Anterior cingulate cortex (tissue), 58 donors: ENCODE data around the gene PSMG3.
"Not testable (repeated sequence)": the region's sequence is repeated elsewhere in the genome, so short reads cannot be mapped to it uniquely, and the experiment has no call there.

ENCODE experiments used
- DNase-seq, 58 donors: peaks; one replicate each; lab custom pipeline; 2025; lab: John Stamatoyannopoulos, UW

PSMG3 gene

DNA sequence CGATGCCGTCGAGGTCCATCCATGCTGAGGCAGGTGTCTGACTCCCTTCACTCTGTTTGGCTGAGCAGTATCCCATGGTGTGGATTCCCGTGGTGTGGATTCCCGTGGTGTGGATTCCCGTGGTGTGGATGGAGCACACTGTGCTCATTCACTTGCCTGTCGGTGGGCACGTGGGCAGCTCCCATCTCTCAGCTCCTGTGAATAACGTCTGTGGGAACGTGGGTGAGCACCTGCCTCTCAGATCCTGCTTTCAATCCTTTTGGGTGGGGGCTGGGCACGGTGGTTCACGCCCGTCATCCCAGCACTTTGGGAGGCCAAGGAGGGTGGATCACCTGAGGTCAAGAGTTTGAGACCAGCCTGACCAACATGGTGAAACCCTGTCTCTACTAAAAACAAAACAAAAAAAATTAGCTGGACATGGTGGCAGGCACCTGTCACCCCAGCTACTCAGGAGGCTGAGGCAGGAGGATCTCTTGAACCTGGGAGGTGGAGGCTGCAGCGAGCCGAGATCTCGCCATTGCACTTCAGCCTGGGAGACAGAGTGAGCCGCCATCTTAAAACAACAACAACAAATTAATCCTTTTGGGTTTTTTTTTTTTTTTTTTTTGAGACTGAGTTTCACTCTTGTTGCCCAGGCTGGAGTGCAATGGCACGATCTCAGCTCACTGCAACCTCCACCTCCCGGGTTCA is 13.6 kb upstream of the PSMG3 start:
- DNase-seq = not testable (repeated sequence)

DNA sequence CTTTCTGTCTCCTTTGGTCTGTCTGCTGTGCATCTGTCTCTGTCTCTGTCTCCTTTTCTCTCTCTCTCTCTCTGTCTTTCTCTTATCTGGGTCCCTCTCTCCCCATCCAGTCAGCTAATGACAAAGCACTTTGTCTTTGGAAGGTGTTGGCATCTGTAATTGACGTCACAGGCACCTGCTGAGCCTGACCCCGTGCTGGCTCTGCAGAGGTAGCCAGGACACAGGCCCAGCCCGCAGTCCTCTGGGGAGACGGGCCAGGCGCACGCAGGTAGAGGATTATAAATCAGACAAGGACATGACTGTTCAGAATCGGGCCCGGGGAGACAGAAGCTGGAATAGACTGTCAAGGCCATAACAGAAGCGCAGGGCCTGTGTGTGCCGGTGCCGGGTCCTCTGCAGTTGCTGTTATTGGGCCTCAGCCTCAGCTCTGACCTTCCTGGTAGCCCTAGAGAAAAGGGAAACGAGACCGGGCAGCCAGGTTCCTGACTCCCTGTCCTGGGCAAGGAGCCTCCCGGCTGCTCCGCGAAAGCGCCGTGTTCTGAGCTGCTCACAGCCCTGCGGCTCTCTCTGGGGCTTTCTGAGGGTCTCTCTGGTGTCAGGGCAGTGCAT is 10.7 kb upstream of the PSMG3 start:
- no peak for DNase-seq

DNA sequence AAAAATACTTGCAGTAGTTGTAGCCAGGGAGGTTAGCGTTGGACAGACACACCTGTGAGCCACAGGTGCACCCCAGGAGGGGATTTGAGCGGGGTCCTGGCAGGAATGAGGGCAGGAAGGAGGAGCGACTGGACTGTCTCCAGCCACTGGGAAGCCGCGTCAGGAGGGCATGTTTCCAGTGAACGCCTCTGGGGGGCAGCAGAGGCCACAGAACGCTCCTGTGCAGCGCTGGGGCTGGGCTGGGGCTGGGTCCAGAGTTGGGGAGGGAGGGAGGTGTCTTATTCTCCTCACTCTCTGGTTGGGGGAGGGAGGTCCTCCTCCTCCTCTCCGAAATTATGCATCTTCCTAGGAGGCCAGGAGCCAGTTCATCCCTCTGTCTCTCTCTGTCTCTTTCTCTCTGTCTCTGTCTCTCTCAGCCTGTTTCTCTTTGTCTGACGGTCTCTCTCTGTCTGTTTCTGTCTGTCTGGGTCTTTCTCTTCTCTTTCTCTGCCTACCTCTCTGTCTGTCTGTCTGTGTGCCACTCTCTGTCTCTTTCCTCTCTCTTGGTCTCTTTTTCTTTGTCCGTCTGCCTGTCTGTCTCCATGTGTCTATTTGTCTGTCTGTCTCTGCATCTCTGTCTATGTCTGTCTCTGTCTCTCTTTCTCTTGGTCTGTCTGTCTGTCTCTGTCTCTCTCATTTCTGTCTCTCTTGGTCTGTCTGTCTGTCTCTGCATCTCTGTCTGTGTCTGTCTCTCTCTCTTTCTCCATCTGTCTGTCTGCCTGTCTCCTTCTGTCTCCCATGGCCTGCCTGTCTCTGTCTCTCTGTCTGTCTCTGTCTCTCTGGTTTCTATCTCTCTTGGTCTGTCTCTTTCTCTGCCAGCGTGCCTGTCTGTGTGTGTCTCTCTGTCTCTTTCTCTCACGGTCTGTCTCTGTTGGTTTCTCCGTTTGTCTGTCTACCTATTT is 9.9 kb upstream of the PSMG3 start:
- DNase-seq = peak in 54 of 58 donors; percentile 5 to 78 (median 50)

DNA sequence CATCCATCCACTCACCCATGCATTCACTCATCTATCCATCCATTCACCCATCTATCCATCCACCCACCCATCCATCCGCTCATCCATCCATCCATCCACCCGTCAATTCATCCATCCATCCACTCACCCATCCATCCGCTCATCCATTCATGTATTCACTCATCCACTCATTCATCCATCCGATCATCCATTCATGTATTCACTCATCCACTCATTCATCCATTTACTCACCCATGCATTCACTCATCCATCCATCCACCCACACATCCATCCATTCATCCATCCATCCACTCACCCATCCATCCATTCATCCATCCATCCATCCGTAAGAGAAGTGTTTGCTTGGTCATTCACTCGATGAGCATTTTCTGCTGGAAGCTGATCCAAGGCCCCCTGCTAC is 8.7 kb upstream of the PSMG3 start:
- no peak for DNase-seq

DNA sequence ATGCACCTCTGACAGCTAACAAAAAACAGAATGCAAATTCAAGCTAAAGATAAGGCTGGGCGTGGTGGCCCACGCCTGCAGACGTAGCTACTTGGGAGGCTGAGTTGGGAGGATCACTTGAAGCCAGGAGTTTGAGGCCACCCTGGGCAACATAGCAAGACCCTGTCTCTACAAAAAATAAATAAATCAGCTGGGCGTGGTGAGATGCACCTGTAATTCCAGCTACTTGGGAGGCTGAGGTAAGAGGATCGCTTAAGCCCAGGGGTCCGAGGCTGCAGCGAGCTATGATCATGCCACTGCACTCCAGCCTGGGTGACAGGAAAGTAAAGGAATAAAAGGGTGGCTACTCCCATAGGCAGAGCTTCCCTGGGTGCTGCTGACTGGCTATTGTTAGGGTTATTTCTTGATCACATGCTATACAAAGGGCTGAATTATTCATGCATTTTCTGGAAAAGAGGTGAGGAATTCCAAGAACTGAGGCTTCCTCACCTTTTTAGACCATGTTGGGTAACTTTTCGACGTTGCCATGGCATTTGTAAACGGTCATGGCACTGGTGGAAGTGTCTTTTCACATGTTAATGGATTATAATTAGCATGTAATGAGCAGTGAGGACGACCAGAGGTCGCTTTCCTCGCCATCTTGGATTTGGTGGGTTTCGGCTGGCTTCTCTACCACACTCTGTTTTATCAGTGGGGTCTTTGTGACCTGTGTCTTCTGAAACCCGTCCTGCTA is 6.9 kb upstream of the PSMG3 start:
- DNase-seq = no peak

DNA sequence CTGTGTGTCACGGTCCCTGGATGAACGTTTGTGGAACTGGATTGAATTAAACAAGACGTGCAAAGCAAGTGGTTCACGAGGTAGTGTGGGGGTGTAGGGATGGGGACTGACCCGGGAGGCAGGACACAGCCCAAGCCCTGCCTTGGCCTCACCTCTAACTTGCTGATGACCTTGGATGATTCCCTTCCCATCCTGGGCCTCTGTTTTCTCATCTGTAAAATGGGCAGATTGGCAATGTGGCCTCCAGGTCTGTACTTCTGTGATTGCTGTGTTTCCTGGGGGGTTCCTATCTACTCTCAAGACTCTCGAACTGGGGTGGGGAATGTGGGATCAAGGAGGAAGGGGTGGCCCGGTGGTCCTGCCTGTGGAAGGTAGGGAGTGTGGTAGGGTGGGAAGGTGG is 6.0 kb upstream of the PSMG3 start:
- no peak for DNase-seq

DNA sequence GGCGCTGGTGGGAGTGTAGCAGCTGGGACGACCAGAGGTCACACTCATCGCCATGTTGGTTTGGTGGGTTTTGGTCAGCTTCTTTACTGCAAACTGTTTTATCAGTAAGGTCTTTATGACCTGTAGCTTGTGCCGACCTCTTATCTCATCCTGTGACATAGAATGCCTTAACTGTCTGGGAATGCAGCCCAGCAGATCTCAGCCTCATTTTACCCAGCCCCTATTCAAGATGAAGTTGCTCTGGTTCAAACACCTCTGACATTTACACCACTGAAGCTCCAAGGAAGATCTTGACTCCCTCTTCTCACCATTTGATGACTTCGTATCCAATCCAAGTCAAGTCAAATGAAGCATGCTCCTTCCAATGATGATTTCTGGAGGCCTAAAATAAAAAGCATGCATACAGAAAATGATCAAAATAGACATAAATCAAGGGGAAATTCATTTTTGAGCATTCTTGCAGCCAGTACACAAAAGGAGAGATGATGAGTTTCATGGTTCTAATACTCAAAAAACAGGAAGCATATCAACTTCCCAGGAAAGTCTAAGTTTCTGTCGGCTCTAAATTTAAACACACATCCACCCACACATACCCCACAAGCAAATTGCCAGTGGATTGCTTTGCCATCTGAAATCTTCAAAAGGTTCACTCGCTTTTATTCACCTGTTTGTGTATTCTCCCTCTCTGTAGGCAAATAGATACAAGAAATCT is 2.4 kb upstream of the PSMG3 start:
- DNase-seq = no peak

DNA sequence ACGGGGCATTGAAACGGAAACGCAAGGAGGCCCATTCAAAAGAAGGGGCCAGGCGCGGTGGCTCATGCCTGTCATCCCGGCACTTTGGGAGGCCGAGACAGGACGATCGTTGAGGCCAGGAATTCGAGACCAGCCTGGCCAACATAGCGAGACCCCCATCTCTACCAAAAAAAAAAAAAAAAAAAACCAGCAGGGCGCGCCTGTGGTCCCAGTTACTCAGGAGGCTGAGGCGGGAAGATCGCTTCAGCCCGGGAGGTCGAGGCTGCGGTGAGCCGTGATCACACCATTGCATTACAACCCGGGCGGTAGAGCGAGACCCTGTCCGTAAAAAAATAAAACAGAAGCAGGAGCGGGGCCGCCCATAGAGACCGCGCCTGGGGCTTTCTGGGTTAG is 396 bp downstream of the PSMG3 start:
- no peak for DNase-seq

DNA sequence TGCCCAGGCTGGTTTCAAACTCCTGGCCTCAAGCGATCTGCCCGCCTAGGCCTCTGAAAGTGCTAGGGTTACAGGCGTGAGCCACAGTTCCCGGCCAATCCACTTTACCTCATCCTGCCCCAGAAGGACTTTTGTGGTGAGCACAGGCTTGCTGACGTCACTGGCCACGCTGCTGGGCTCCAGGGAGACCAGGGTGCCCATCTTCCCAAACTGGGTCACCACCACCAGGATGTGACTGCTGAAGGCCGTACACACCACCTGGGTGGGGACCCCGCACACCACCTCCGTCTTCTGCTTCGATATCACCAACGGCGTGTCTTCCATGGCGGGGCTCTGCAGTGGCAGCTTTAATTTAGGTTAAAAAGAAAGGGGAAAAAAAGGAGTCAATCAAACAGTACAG is 816 bp downstream of the PSMG3 start:
- DNase-seq = no peak

DNA sequence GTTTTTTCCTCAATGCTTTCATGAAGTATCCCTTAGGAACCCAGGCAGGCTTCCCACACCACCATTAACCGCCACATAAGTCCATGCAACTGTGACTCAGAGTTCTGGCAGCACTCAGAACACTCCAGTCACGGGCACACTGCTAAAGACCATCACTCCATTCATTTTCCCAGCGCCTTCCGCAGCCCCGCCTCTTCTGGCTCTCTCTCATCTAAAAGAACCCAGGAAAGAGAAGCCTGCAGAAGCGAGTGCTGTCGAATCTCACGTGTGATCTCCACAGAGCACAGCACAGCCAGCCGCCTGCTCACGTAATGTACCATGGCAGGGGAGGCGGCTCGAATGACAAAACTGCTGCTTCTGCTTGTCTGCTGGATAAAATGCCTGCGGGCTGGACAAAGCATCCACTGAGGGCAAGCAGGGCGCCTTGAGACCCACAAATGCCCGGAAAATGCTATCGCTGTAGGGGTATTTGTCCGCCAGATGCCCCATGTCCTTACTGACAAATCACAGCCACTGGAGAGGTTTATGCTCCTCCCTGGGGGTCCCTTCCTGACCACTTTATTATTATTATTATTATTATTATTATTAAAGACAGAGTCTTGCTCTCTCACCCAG is 1.8 kb downstream of the PSMG3 start:
- peak in 38 of 58 donors; percentile 9 to 75 (median 39) for DNase-seq

DNA sequence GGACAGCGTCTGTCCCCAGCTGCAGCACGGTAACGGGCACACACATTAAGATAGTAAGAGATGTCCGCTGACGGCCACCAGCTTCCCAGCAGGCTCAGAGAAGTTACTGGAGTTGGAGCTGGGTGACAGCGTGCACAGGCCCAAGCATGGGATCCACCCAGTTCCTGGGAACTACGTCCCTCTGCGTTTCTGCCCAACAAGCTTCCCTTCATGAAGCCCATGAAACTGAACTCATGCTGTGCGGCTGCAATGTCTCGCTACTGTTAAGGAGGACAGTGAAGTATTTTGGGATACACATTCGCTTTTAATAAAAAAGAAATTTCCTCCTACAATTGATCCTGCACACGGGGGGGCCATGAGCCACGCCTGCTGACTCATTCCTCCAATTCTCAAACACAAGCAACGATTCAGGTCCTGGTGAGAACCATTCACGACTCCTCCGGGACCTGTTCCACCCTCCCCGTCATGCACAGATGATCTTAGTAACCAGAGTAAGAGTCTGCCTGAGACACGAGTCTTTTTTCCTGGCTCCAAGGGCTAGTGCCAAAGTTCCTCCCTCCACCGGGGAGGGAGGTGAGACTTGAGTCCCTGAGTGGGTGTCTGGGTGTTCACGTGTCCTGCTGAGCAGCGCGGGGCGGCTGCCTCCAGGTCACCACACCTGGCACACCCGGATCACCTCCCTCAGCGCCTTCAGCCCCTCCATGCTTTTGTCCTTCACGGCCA is 2.6 kb downstream of the PSMG3 start:
- DNase-seq = peak in 14 of 58 donors; percentile 8 to 51 (median 20)

DNA sequence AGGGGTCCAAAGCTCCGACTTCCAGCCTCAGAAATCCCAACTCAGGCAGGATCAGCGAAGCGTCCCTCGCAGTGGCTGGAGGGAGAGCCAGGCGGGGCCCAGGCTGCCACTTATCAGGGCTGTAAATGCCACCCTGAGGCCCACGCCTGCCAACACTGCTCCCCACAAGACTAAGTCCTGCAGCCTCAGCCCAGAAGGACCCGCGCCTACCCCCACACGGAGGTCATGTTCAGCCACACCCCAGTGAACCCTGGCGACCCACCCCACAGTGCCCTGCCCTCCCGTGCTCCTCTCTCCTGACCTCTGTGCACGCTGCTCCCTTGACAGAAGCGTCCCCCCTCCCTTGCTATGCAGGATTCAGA is 3.2 kb downstream of the PSMG3 start:
- DNase-seq = no peak

DNA sequence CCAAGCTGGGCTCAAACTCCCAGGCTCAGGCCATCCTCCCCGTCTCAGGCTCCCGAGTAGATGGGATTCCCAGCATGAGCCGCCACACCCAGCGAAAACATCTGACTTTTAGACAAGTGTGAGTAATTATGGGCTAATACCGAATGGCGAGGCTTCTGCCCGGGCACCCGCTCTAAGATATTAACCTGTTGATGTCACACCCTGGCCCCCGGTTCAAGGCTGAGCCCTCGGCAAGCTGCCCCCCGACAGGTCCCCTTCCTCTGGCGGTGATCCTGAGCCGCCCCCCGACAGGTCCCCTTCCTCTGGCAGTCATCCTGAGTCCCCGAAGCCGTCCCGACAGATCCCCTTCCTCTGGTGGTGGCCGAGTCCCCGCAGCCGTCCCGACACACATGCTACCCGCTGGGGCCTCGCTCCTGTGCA is 5.2 kb downstream of the PSMG3 start:
- no peak for DNase-seq

DNA sequence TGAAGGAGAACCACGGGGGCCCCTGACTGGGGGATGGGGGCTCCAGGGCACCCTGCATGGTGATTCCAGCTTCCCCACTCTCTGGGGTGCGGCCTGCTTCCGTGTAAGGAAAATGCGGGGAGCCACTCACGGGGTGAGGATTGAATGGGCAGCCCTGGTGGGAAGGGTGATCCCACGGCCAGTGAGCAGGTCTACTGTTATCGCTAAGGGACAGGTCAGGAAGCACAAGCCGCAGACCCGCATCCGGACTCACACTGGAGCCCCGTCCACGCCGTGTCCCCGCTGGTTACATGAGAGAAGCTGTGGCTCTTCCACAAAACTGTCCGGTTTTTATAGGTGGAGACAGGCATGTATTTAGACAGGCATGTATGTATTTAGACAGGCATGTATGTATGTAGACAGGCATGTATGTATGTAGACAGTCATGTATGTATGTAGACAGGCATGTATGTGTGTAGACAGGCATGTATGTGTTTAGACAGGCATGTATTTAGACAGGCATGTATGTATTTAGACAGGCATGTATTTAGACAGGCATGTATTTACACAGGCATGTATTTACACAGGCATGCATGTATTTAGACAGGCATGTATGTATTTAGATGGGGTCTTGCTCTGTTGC is 5.7 kb downstream of the PSMG3 start:
- no peak for DNase-seq

DNA sequence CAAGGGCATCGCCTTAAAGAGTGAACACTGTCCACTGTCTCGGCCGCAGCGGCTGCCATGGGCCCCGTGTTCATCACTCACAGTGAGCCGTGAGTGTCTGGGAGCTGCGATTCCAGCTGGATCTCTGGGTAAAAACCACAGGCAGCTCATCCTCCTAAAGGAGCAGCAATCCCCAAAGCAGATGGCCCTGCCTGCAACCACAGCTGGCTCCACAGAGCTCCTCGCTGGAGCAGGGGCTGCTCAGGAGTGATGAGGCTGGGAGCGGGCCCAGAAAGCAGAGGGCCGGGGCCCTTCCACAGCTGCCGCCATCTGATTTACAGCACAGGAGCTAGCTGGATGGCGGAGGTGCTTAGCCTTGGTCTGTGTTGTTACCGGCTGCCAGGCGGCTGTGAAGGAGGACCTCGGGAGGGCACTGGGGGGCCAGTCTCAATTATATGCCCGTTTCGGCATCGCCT is 7.2 kb downstream of the PSMG3 start:
- DNase-seq = no peak

DNA sequence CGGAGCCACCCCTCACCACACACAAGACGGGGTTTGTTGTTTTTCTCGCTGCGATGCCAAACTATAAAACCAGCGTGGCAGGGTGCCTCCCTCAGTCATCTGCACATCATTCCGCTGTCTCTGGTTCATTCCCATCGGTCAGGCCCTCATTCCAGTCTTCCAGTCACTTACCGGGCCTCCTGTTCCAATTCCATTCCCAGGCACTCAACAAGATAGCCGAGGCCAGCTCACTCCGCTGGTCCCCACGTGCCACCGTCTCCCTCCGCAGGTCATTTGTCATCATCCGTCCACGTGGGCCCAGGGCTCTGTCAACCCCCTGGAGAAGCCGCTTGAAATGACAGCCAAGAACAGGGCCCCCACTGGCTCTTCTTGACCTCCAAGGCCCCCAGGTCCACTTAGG is 7.7 kb downstream of the PSMG3 start:
- DNase-seq = no peak

DNA sequence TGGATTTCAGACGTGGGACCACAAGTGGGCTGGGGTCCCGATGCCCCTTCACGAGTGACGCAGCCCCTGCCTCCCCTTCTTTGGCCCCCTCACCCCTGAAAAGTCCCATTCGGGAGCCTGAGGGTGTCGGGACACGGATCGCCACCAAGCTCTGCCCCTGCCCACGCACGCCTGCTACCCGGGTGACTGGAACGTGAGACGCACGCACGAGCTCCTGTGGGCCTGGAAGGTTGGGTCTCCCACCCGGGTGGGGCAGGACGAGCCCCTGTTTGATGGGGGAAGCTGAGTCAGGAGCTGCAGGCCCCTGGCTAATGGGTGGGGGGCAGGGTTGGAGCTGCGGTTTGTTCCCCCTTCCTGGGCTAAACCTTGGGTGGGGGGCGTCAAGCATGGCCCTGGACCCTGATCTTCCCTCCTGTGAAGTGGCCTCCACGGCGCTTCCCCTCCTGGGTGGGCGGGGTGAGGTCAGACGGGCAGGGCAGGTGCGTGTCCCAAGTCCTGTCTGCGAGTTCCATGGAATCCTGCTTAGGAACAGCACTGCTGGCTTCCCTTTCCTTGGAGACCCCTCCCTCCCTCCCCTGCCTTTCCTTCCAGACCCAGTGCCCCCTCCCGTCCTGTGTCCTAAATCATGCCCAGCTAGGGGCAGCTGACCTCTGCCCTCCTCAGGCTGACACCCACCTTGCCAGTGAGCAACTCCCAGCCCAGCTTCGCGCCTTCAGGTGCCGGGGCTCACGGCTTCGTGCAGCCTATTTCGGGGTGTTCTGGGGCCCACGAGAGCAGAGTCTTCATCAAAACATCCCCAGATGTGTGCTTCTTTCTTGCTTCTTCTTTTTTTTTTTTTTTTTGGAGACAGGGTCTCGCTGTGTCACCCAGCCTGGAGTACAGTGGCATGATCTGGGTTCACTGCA is 8.5 kb downstream of the PSMG3 start:
- DNase-seq = no peak
